Uterus (tissue), 2 donors: ENCODE measurements around the gene SMAD2.

Experiments used
- POLR2A ChIP-seq, 2 donors: fragments of 450-650 bp; IDR thresholded peaks; one replicate each; pipeline ENCODE4 v1.6.1; 2016; ENCODE audit warnings: antibody characterized with exemption in 2 of 2, mild to moderate bottlenecking in 1 of 2, moderate library complexity in 1 of 2
- TF ChIP-seq, protein P1 (sequence below), 4 experiments: fragments of 200-600 bp in 2 of 4; fragments of 450-650 bp in 2 of 4; sonication (generic) in 2 of 4; IDR thresholded peaks; one replicate each; pipeline ENCODE4 v1.5.1; 2016 to 2019; ENCODE audit warnings: antibody characterized with exemption in 4 of 4, mild to moderate bottlenecking in 2 of 4, moderate library complexity in 1 of 4

- TF ChIP-seq, protein P1, sequence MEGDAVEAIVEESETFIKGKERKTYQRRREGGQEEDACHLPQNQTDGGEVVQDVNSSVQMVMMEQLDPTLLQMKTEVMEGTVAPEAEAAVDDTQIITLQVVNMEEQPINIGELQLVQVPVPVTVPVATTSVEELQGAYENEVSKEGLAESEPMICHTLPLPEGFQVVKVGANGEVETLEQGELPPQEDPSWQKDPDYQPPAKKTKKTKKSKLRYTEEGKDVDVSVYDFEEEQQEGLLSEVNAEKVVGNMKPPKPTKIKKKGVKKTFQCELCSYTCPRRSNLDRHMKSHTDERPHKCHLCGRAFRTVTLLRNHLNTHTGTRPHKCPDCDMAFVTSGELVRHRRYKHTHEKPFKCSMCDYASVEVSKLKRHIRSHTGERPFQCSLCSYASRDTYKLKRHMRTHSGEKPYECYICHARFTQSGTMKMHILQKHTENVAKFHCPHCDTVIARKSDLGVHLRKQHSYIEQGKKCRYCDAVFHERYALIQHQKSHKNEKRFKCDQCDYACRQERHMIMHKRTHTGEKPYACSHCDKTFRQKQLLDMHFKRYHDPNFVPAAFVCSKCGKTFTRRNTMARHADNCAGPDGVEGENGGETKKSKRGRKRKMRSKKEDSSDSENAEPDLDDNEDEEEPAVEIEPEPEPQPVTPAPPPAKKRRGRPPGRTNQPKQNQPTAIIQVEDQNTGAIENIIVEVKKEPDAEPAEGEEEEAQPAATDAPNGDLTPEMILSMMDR (IDR thresholded peaks at IDR 0.05), result no peak
- TF ChIP-seq POLR2A (IDR thresholded peaks at IDR 0.05), result no peak
Observed at GRCh38 chr18:47898055-47898454, 32.4 kb downstream of the SMAD2 start.
